HL-60 (cell line): ENCODE results near the gene TP53TG5.
A peak's percentile ranks its signal among the peaks of the same experiment; 100 is the strongest.

Source experiments
- DNase-seq, 2 experiments: peaks; one replicate each; pipeline ENCODE4 v3.0.0-alpha.2; 2010 to 2020; ENCODE audit warnings: low read depth in 1 of 2, low spot score in 1 of 2
- H3K27ac ChIP-seq: fragments of 250-450 bp; sonication (Bioruptor Pico); replicated peaks from 2 replicates; pipeline ENCODE4 v1.5.1; 2020; ENCODE audit warnings: mild to moderate bottlenecking, moderate library complexity
- H3K27me3 ChIP-seq: fragments of 250-450 bp; sonication (Bioruptor Pico); 2 replicates; pipeline ENCODE4 v1.5.1; 2021; ENCODE audit warnings: mild to moderate bottlenecking, moderate library complexity; ENCODE audit not compliant: insufficient read depth, poor library complexity, severe bottlenecking
- H3K4me3 ChIP-seq: replicated peaks from 2 replicates; pipeline ENCODE4 v1.5.1; 2011; ENCODE audit warnings: mild to moderate bottlenecking, control low read depth, low read length; ENCODE audit not compliant: insufficient read depth
- GABPA ChIP-seq: IDR thresholded peaks from 2 replicates; pipeline ENCODE4 v1.6.1; 2012; ENCODE audit warnings: low read depth
- POLR2AphosphoS5 ChIP-seq: IDR thresholded peaks from 2 replicates; pipeline ENCODE4 v1.6.1; 2012; ENCODE audit warnings: low read depth
- SPI1 ChIP-seq: IDR thresholded peaks from 2 replicates; pipeline ENCODE4 v1.6.1; 2012; ENCODE audit warnings: low read depth, mild to moderate bottlenecking, borderline replicate concordance
- TF ChIP-seq, protein P1 (sequence below): IDR thresholded peaks from 2 replicates; pipeline ENCODE4 v1.6.1; 2012; ENCODE audit warnings: low read depth; ENCODE audit not compliant: insufficient replicate concordance
- TF ChIP-seq, protein P2 (sequence below): IDR thresholded peaks from one replicate; pipeline ENCODE4 v1.5.1; 2011; ENCODE audit warnings: low read length, control low read depth, inconsistent platforms; ENCODE audit not compliant: insufficient read depth

Gene TP53TG5

DNA sequence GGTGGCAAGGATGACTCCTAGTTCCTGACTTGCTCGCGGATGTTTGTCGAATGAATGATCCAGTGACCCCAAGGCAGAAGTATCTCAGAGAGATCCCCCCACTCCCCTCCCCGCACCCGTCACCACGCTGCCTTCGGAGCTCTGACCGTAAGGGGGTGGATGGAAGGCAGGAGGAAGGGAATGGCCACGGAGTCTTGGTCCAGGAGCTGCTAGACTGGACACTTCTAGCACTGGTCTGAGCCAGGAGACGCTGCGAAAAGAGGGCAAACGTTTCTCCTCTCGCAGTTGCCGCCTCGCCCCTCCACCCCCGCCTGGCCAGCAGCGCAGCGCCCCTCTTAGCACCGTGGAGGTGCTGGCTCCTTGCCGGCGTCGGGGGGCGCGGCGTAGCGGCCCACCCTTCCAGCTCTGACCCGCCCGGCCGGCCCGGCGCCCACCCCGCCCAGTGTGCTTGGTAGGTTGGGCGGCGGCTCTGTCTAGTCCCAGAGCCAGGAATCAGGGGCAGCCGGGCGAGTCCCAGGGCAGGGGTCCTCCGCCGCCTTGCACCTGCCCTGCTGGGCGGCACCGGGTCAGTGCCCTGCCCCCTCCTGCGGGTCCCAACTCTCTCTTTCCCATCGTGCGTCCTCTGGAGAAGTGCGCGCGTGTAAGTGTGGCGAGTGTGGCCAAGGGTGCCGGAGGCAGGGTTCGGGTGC, 27.6 kb upstream of the TP53TG5 start:
- peak overlapping the region; percentile 67 for H3K4me3 ChIP-seq
- TF ChIP-seq, protein P1, sequence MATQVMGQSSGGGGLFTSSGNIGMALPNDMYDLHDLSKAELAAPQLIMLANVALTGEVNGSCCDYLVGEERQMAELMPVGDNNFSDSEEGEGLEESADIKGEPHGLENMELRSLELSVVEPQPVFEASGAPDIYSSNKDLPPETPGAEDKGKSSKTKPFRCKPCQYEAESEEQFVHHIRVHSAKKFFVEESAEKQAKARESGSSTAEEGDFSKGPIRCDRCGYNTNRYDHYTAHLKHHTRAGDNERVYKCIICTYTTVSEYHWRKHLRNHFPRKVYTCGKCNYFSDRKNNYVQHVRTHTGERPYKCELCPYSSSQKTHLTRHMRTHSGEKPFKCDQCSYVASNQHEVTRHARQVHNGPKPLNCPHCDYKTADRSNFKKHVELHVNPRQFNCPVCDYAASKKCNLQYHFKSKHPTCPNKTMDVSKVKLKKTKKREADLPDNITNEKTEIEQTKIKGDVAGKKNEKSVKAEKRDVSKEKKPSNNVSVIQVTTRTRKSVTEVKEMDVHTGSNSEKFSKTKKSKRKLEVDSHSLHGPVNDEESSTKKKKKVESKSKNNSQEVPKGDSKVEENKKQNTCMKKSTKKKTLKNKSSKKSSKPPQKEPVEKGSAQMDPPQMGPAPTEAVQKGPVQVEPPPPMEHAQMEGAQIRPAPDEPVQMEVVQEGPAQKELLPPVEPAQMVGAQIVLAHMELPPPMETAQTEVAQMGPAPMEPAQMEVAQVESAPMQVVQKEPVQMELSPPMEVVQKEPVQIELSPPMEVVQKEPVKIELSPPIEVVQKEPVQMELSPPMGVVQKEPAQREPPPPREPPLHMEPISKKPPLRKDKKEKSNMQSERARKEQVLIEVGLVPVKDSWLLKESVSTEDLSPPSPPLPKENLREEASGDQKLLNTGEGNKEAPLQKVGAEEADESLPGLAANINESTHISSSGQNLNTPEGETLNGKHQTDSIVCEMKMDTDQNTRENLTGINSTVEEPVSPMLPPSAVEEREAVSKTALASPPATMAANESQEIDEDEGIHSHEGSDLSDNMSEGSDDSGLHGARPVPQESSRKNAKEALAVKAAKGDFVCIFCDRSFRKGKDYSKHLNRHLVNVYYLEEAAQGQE, result no peak
- TF ChIP-seq, protein P2, sequence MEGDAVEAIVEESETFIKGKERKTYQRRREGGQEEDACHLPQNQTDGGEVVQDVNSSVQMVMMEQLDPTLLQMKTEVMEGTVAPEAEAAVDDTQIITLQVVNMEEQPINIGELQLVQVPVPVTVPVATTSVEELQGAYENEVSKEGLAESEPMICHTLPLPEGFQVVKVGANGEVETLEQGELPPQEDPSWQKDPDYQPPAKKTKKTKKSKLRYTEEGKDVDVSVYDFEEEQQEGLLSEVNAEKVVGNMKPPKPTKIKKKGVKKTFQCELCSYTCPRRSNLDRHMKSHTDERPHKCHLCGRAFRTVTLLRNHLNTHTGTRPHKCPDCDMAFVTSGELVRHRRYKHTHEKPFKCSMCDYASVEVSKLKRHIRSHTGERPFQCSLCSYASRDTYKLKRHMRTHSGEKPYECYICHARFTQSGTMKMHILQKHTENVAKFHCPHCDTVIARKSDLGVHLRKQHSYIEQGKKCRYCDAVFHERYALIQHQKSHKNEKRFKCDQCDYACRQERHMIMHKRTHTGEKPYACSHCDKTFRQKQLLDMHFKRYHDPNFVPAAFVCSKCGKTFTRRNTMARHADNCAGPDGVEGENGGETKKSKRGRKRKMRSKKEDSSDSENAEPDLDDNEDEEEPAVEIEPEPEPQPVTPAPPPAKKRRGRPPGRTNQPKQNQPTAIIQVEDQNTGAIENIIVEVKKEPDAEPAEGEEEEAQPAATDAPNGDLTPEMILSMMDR, result no peak
- TF ChIP-seq GABPA, result no peak
- no peak for TF ChIP-seq SPI1
- no peak for DNase-seq
- no peaks in the 10 kb centered on the region for H3K27me3 ChIP-seq
- H3K27ac ChIP-seq, result peak overlapping the region; percentile 34

DNA sequence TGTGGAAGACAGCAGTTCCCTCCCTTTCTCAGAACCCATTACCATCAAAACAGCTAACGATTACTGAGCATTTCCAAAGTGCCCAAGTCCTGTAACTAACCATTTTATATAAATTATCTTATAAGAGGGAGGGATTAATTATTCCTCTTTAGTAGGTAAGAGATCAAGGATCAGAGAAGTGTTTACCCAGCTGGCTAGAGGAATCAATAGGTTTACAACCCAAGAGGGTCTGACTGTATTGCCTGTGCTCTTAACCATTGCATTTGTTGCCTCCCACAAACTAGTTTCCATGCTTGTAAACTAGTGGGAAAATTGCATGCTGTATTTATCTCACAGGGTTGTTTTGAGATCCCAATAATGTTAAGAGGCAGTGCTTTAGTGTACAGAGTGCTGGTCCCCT, 26.3 kb upstream of the TP53TG5 start:
- Histone ChIP-seq H3K4me3 (no peak overlapping the region), H3K27ac (no peak overlapping the region), H3K27me3 (no peaks in the 10 kb centered on the region)
- TF ChIP-seq, protein P1, result no peak
- no peak for TF ChIP-seq GABPA
- TF ChIP-seq, protein P2, result no peak
- DNase-seq, result no peak

DNA sequence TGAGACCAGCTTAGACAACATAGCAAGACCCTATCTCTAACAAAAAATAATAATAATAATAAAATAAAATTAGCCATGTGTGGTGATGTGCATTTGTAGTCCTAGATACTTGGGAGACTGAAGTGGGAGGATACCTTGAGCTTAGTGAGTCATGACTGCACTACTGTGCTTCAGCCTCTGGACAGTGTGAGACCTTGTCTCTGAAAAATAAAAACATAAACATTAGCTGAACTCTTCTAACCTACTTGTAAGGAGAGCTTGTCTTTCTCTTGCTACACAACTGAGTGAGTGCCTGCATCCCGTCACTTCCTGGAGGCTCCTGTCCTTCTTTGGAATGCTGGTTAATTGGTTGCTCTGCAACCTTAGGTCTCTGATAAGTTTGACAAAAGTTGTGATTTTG, 24.8 kb upstream of the TP53TG5 start:
- Histone ChIP-seq H3K27me3 (no peaks in the 10 kb centered on the region), H3K4me3 (no peak overlapping the region), H3K27ac (no peak overlapping the region)
- TF ChIP-seq GABPA, result no peak
- TF ChIP-seq, protein P2, result no peak
- no peak for TF ChIP-seq SPI1
- TF ChIP-seq POLR2AphosphoS5, result no peak
- TF ChIP-seq, protein P1, result no peak
- no peak for DNase-seq
